HG02610 (cell line): ENCODE data around the gene USP32.
"Not testable (repeated sequence)": the region's sequence is repeated elsewhere in the genome, so short reads cannot be mapped to it uniquely, and the experiment has no call there.

Experiments used
- ATAC-seq: cut with Tn5 transposase; IDR thresholded peaks from one replicate; pipeline ENCODE4 v1.9.1; 2021; ENCODE audit warnings: mild to moderate bottlenecking, moderate library complexity; ENCODE audit not compliant: unreplicated experiment

USP32 gene

GRCh38 chr17:60392042-60392844 is at the start of gene USP32:
Gene USP32, minus strand, starts transcription at chr17:60392133. Its CDS starts 194 bp downstream, at chr17:60391939.
- peak; percentile 88 for ATAC-seq

GRCh38 chr17:60439501-60439900 is 47.6 kb upstream of the USP32 start:
- ATAC-seq, result peak; percentile 65

- ATAC-seq, result no peak
Measured at GRCh38 chr17:60436676-60437075, 44.7 kb upstream of the USP32 start.

GRCh38 chr17:60435244-60436167 is 43.6 kb upstream of the USP32 start:
- ATAC-seq, result no peak

GRCh38 chr17:60433021-60433997 is 41.4 kb upstream of the USP32 start:
- ATAC-seq, result not testable (repeated sequence)

- ATAC-seq, result not testable (repeated sequence)
Measured at GRCh38 chr17:60430561-60430960, 38.6 kb upstream of the USP32 start.

GRCh38 chr17:60428491-60428890 is 36.6 kb upstream of the USP32 start:
- ATAC-seq, result not testable (repeated sequence)

GRCh38 chr17:60426596-60426995 is 34.7 kb upstream of the USP32 start:
- ATAC-seq, result no peak

GRCh38 chr17:60425626-60426025 is 33.7 kb upstream of the USP32 start:
- ATAC-seq, result no peak

- no peak for ATAC-seq
Measured at GRCh38 chr17:60423865-60424264, 31.9 kb upstream of the USP32 start.

- no peak for ATAC-seq
Measured at GRCh38 chr17:60422162-60422665, 30.3 kb upstream of the USP32 start, which contains the start of gene CHCT1. Gene CHCT1, plus strand, starts transcription at chr17:60422489. Its CDS starts 104 bp downstream, at chr17:60422593.

GRCh38 chr17:60421273-60422161 is 29.6 kb upstream of the USP32 start:
- ATAC-seq, result peak; percentile 82

GRCh38 chr17:60419875-60420274 is 27.9 kb upstream of the USP32 start:
- ATAC-seq, result not testable (repeated sequence)

- not testable (repeated sequence) for ATAC-seq
Measured at GRCh38 chr17:60419003-60419402, 27.1 kb upstream of the USP32 start.

- no peak for ATAC-seq
Measured at GRCh38 chr17:60416368-60416925, 24.5 kb upstream of the USP32 start.

GRCh38 chr17:60415146-60415545 is 23.2 kb upstream of the USP32 start:
- ATAC-seq, result no peak

- ATAC-seq, result no peak
Measured at GRCh38 chr17:60412701-60413100, 20.8 kb upstream of the USP32 start.

- no peak for ATAC-seq
Measured at GRCh38 chr17:60410001-60410400, 18.1 kb upstream of the USP32 start.

GRCh38 chr17:60406887-60407286 is 15.0 kb upstream of the USP32 start:
- no peak for ATAC-seq
